Aorta (tissue), 5 donors: ENCODE results near the gene KCNRG. TPM values are rescaled to one million over a fixed set of nuclear protein-coding genes. Genes with fewer than 3 reads are reported as not detected.
A peak's percentile ranks its signal among the peaks of the same experiment; 100 is the strongest.

Experiments
- ATAC-seq: fragments of 200-7000 bp; cut with Tn5 transposase; one replicate; pipeline ENCODE4 v1.9.1; 2022; ENCODE audit warnings: moderate library complexity; ENCODE audit not compliant: low FRiP score
- DNase-seq, 2 donors: peaks; one replicate each; pipeline ENCODE4 v3.0.0-alpha.2; 2020
- H3K27ac ChIP-seq, 2 donors: one replicate each; pipeline ENCODE4 v1.5.1; 2013; ENCODE audit warnings: low read length in 2 of 2, mild to moderate bottlenecking in 2 of 2, moderate library complexity in 2 of 2, control low read depth in 1 of 2, inconsistent platforms in 1 of 2, low read depth in 1 of 2
- H3K27me3 ChIP-seq, 2 donors: one replicate each; pipeline ENCODE4 v1.6.1; 2013; ENCODE audit warnings: control low read depth in 1 of 2, low read length in 1 of 2, mild to moderate bottlenecking in 1 of 2, moderate library complexity in 1 of 2; ENCODE audit not compliant: insufficient read depth in 2 of 2, control insufficient read depth in 1 of 2
- H3K36me3 ChIP-seq, 2 donors: one replicate each; pipeline ENCODE4 v1.6.1; 2013; ENCODE audit warnings: control low read depth in 1 of 2, low read length in 1 of 2, mild to moderate bottlenecking in 1 of 2; ENCODE audit not compliant: insufficient read depth in 2 of 2, control insufficient read depth in 1 of 2
- H3K4me1 ChIP-seq, 2 donors: one replicate each; pipeline ENCODE4 v1.6.1; 2013; ENCODE audit warnings: low read length in 2 of 2, control low read depth in 1 of 2, mild to moderate bottlenecking in 1 of 2, moderate library complexity in 1 of 2; ENCODE audit not compliant: insufficient read depth in 2 of 2, control insufficient read depth in 1 of 2
- H3K4me3 ChIP-seq, 2 donors: one replicate each; pipeline ENCODE4 v1.5.1; 2013; ENCODE audit warnings: low read length in 2 of 2, control low read depth in 1 of 2, mild to moderate bottlenecking in 1 of 2
- H3K9me3 ChIP-seq: one replicate; pipeline ENCODE4 v1.6.1; 2013; ENCODE audit warnings: mild to moderate bottlenecking, low read length; ENCODE audit not compliant: control insufficient read depth
- WGBS, 2 donors: extraction: QIAGEN DNeasy Blood & Tissue Kit; methylation state at CpG; one replicate each; pipeline ENCODE4 v1.1.7; 2013; 5-methylcytosine and 5-hydroxymethylcytosine counted together
- intact Hi-C, 2 donors: fragments of 100-400 bp; cut with DNase I; formaldehyde crosslinking; loops; one replicate each; pipeline versions ENCODE4 v1.14.2 to v1.15.0; 2022
- long read RNA-seq, 2 donors: library from polyadenylated mRNA; unstranded; transcript quantifications; one replicate each; pipeline ENCODE4 v2.0.0, GENCODE V29; 2020 to 2021
- polyA plus RNA-seq, 2 donors: library from polyadenylated mRNA; stranded (reverse); fragments of 200-250 nt; gene quantifications; one replicate each; pipeline ENCODE4 v1.2.3, GENCODE V29; 2013
- total RNA-seq, 2 donors: library from RNA; stranded (reverse); fragmentation: NEBNext Ultra II Directional; extraction: Animal tissue kit (Norgen Biotek cat#: 25700); gene quantifications; one replicate each; pipeline ENCODE4 v1.2.1, GENCODE V29; 2021
- donor health status: healthy with polysubstance abuse.
- donor health status: Bipolar disorder and iron deficiency.
- donor health status: DM: no; HTN: no; CAD: no.
- donor health status: DM: no; HTN: no; CAD: no.
- donor health status: DM: yes; HTN: yes; CAD: no.

The KCNRG gene
- total RNA-seq (under 1 TPM in 1 of 2 donors, not detected in 1; 0.45 TPM), polyA plus RNA-seq (1 to 10 TPM in 1 of 2 donors, not detected in 1; 1.7 TPM)
- long read RNA-seq, donor 1, partial matches to known transcripts: 0 of 1 reads
- long read RNA-seq, donor 1, other reads (novel, unspliced or antisense): 1 of 1 reads
- long read RNA-seq, donor 2, partial matches to known transcripts: 3 of 4 reads
- long read RNA-seq, donor 2, other reads (novel, unspliced or antisense): 1 of 4 reads

GRCh38 chr13:50015258-50015657 is at the start of gene KCNRG:
TSS of gene KCNRG (plus strand) at chr13:50015444. CDS start at chr13:50015494, 50 bp downstream.
- DNase-seq (no peak), ATAC-seq (no peak)
- WGBS, 2 donors: 6 to 14% methylated on average over 5 of the region's 5 CpGs
- Histone ChIP-seq H3K27me3 (no peaks in the 10 kb centered on the region), H3K4me1 (peaks cover 1 to 6% of the 10 kb centered on the region in 2 donors), H3K36me3 (peaks cover 5 to 11% of the 10 kb centered on the region in 2 donors), H3K9me3 (no peaks in the 10 kb centered on the region), H3K27ac (peak within 1 kb of the TSS in 1 of 2 donors; percentile 78), H3K4me3 (no peak within 1 kb of the TSS)
- intact Hi-C loops: no loop called here

GRCh38 chr13:49967456-49967855 is 47.8 kb upstream of the KCNRG start:
- 98 to 99% methylated on average over 4 of the region's 4 CpGs for WGBS, 2 donors
- no peaks in the 10 kb centered on the region for H3K4me1 ChIP-seq
- H3K4me3 ChIP-seq: no peak overlapping the region
- no peak overlapping the region for H3K27ac ChIP-seq
- H3K36me3 ChIP-seq: peaks cover 0 to 1% of the 10 kb centered on the region in 2 donors
- no peaks in the 10 kb centered on the region for H3K27me3 ChIP-seq
- no peak for ATAC-seq
- DNase-seq: no peak
- H3K9me3 ChIP-seq: no peaks in the 10 kb centered on the region
- intact Hi-C loops: no loop called here

- Histone ChIP-seq H3K27ac (no peak overlapping the region), H3K36me3 (no peaks in the 10 kb centered on the region), H3K4me1 (no peaks in the 10 kb centered on the region), H3K9me3 (no peaks in the 10 kb centered on the region), H3K27me3 (no peaks in the 10 kb centered on the region), H3K4me3 (no peak overlapping the region)
- no peak for DNase-seq
- ATAC-seq: no peak
- 88 to 91% methylated on average over 4 of the region's 4 CpGs for WGBS, 2 donors
- intact Hi-C loops: loop anchor here in 1 of 2 donors (10.0 kb wide), 3 partner anchors 552 to 1092 kb away; no protein-coding TSS in a partner anchor
Observed at GRCh38 chr13:49972709-49973108, 42.5 kb upstream of the KCNRG start.

- 77 to 84% methylated on average over 1 of the region's 1 CpG for WGBS, 2 donors
- H3K27me3 ChIP-seq: no peaks in the 10 kb centered on the region
- ATAC-seq: no peak
- intact Hi-C loops: loop anchor here (5.0 to 10.0 kb wide), 4 partner anchors 549 to 1089 kb away; no protein-coding TSS in a partner anchor
- H3K27ac ChIP-seq: no peak overlapping the region
- no peaks in the 10 kb centered on the region for H3K4me1 ChIP-seq
- no peaks in the 10 kb centered on the region for H3K9me3 ChIP-seq
- no peaks in the 10 kb centered on the region for H3K36me3 ChIP-seq
- H3K4me3 ChIP-seq: no peak overlapping the region
- DNase-seq: no peak
Observed at GRCh38 chr13:49975826-49976225, 39.4 kb upstream of the KCNRG start.

GRCh38 chr13:49976314-49977258 is 38.7 kb upstream of the KCNRG start:
- peak; percentile 87 for ATAC-seq
- intact Hi-C loops: loop anchor here (5.0 to 10.0 kb wide), 4 partner anchors 548 to 1088 kb away; no protein-coding TSS in a partner anchor

GRCh38 chr13:49977992-49978391 is 37.3 kb upstream of the KCNRG start:
- H3K27me3 ChIP-seq: no peaks in the 10 kb centered on the region

More at GRCh38 chr13:49976314-49977258, 38.7 kb upstream of the KCNRG start:
- Histone ChIP-seq H3K36me3 (no peaks in the 10 kb centered on the region), H3K4me3 (no peak overlapping the region), H3K27ac (no peak overlapping the region), H3K4me1 (no peaks in the 10 kb centered on the region), H3K27me3 (no peaks in the 10 kb centered on the region), H3K9me3 (no peaks in the 10 kb centered on the region)
- 46 to 48% methylated on average over 8 of the region's 8 CpGs for WGBS, 2 donors
- peak; percentile 73 to 89 for DNase-seq

GRCh38 chr13:49980266-49980665 is 35.0 kb upstream of the KCNRG start:
- ATAC-seq: no peak

More at GRCh38 chr13:49977992-49978391, 37.3 kb upstream of the KCNRG start:
- DNase-seq (no peak), ATAC-seq (no peak)
- H3K4me3 ChIP-seq: no peak overlapping the region
- no peaks in the 10 kb centered on the region for H3K36me3 ChIP-seq
- no peaks in the 10 kb centered on the region for H3K9me3 ChIP-seq
- no peaks in the 10 kb centered on the region for H3K4me1 ChIP-seq
- 61 to 86% methylated on average over 3 of the region's 3 CpGs for WGBS, 2 donors
- H3K27ac ChIP-seq: no peak overlapping the region
- intact Hi-C loops: loop anchor here (5.0 to 10.0 kb wide), 4 partner anchors 547 to 1087 kb away; no protein-coding TSS in a partner anchor

GRCh38 chr13:49985129-49985528 is 30.1 kb upstream of the KCNRG start:
- H3K27ac ChIP-seq: no peak overlapping the region
- H3K4me3 ChIP-seq: no peak overlapping the region
- DNase-seq (no peak), ATAC-seq (no peak)
- no peaks in the 10 kb centered on the region for H3K36me3 ChIP-seq
- no peaks in the 10 kb centered on the region for H3K4me1 ChIP-seq
- WGBS, 2 donors: 40 to 42% methylated on average over 2 of the region's 2 CpGs
- H3K9me3 ChIP-seq: no peaks in the 10 kb centered on the region
- intact Hi-C loops: loop anchor here in 1 of 2 donors (10.0 kb wide), 1 partner anchor 550 kb away; no protein-coding TSS in a partner anchor
- no peaks in the 10 kb centered on the region for H3K27me3 ChIP-seq

More at GRCh38 chr13:49980266-49980665, 35.0 kb upstream of the KCNRG start:
- no peak overlapping the region for H3K4me3 ChIP-seq
- no peak for DNase-seq
- H3K36me3 ChIP-seq: no peaks in the 10 kb centered on the region
- no peaks in the 10 kb centered on the region for H3K9me3 ChIP-seq
- no peak overlapping the region for H3K27ac ChIP-seq
- no peaks in the 10 kb centered on the region for H3K4me1 ChIP-seq
- H3K27me3 ChIP-seq: no peaks in the 10 kb centered on the region
- intact Hi-C loops: loop anchor here in 1 of 2 donors (10.0 kb wide), 1 partner anchor 555 kb away; no protein-coding TSS in a partner anchor
